Smooth muscle cell (in vitro differentiated cells): ENCODE data around the gene LRBA. TPM values are rescaled to one million over a fixed set of nuclear protein-coding genes. Genes with fewer than 3 reads are reported as not detected.

Experiments
- DNase-seq: peaks from one replicate; lab custom pipeline; 2025; ENCODE audit not compliant: unreplicated experiment; lab: John Stamatoyannopoulos, UW
- H2AFZ ChIP-seq: fragments of 200-600 bp; sonication (generic); 2 replicates; pipeline ENCODE4 v1.6.0; 2016; ENCODE audit warnings: antibody characterized with exemption, low read depth, mild to moderate bottlenecking
- H3F3A ChIP-seq: fragments of 200-600 bp; sonication (generic); 2 replicates; pipeline ENCODE4 v1.6.0; 2017; ENCODE audit warnings: antibody characterized with exemption, low read depth
- H3K27ac ChIP-seq: fragments of 200-600 bp; sonication (generic); 2 replicates; pipeline ENCODE4 v1.5.1; 2016; ENCODE audit warnings: low read depth, mild to moderate bottlenecking
- H3K27me3 ChIP-seq: fragments of 200-600 bp; sonication (generic); 2 replicates; pipeline ENCODE4 v1.6.1; 2016; ENCODE audit warnings: low read depth, mild to moderate bottlenecking
- H3K36me3 ChIP-seq: fragments of 200-600 bp; sonication (generic); 2 replicates; pipeline ENCODE4 v1.5.1; 2016; ENCODE audit warnings: low read depth
- H3K4me1 ChIP-seq: fragments of 200-600 bp; sonication (generic); 2 replicates; pipeline ENCODE4 v1.5.1; 2016; ENCODE audit warnings: low read depth
- H3K4me2 ChIP-seq: fragments of 200-600 bp; sonication (generic); 2 replicates; pipeline ENCODE4 v1.6.0; 2016; ENCODE audit warnings: mild to moderate bottlenecking
- H3K4me3 ChIP-seq: fragments of 200-600 bp; sonication (generic); 2 replicates; pipeline ENCODE4 v1.5.1; 2016; ENCODE audit warnings: mild to moderate bottlenecking
- H3K79me2 ChIP-seq: fragments of 200-600 bp; sonication (generic); 2 replicates; pipeline ENCODE4 v1.6.0; 2016; ENCODE audit warnings: low read depth, mild to moderate bottlenecking
- H3K9ac ChIP-seq: fragments of 200-600 bp; sonication (generic); 2 replicates; pipeline ENCODE4 v1.6.0; 2016; ENCODE audit warnings: low read depth
- H3K9me3 ChIP-seq: fragments of 200-600 bp; sonication (generic); replicated peaks from 2 replicates; pipeline ENCODE4 v1.5.1; 2016; ENCODE audit warnings: low read depth
- H4K20me1 ChIP-seq: fragments of 200-600 bp; sonication (generic); 2 replicates; pipeline ENCODE4 v1.6.0; 2016; ENCODE audit warnings: low read depth
- WGBS: methylation state at CpG from one replicate; pipeline ENCODE4 v1.1.7; 2016; ENCODE audit warnings: low lambda C conversion rate; 5-methylcytosine and 5-hydroxymethylcytosine counted together
- polyA plus RNA-seq: library from polyadenylated mRNA; unstranded; fragments of >200 nt; fragmentation: Nextera tagmentation; extraction: Ambion mirVana; gene quantifications from 2 replicates; pipeline ENCODE4 v1.2.1, GENCODE V29; 2016
- total RNA-seq: library from RNA; depleted of rRNA; stranded (reverse); fragments of >200 nt; gene quantifications from 2 replicates; pipeline ENCODE4 v1.2.3, GENCODE V29; 2014
- TF ChIP-seq, protein P1 (sequence below): fragments of 200-600 bp; sonication (generic); IDR thresholded peaks from 2 replicates; pipeline ENCODE4 v1.5.1; 2017; ENCODE audit warnings: borderline replicate concordance, mild to moderate bottlenecking, antibody characterized with exemption; ENCODE audit not compliant: insufficient read depth, poor library complexity, severe bottlenecking

Gene LRBA
- total and polyA plus RNA-seq, 2 experiments from 2014 or later, result 1.6 to 26.2 TPM

DNA sequence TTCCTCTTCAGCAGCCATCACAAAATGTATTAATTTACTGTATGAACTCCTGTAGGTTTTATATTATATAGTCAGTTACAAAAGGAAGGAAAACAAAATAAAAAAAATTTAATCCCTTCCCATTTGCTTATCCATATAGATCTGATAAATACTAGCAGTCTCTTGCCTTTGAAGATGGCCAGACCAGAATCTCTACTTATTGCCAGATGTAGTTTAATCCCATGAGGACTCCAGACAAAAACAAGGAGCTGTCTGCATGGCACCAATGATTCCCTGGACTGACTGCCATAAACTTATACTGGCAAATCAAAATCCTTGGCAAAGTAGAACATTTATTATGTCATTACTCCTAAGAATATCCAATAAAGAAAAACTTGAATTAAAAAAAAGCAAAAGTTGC, 656.4 kb downstream of the LRBA start:
- DNase-seq, result no peak
- TF ChIP-seq, protein P1, sequence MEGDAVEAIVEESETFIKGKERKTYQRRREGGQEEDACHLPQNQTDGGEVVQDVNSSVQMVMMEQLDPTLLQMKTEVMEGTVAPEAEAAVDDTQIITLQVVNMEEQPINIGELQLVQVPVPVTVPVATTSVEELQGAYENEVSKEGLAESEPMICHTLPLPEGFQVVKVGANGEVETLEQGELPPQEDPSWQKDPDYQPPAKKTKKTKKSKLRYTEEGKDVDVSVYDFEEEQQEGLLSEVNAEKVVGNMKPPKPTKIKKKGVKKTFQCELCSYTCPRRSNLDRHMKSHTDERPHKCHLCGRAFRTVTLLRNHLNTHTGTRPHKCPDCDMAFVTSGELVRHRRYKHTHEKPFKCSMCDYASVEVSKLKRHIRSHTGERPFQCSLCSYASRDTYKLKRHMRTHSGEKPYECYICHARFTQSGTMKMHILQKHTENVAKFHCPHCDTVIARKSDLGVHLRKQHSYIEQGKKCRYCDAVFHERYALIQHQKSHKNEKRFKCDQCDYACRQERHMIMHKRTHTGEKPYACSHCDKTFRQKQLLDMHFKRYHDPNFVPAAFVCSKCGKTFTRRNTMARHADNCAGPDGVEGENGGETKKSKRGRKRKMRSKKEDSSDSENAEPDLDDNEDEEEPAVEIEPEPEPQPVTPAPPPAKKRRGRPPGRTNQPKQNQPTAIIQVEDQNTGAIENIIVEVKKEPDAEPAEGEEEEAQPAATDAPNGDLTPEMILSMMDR, result no peak
- no peaks in the 10 kb centered on the region for H3K27me3 ChIP-seq
- no peaks in the 10 kb centered on the region for H4K20me1 ChIP-seq
- H2AFZ ChIP-seq, result no peak overlapping the region
- H3F3A ChIP-seq, result no peaks in the 10 kb centered on the region
- H3K4me1 ChIP-seq, result peaks cover 18% of the 10 kb centered on the region
- no peaks in the 10 kb centered on the region for H3K36me3 ChIP-seq
- H3K27ac ChIP-seq, result no peak overlapping the region
- no peak overlapping the region for H3K9ac ChIP-seq
- H3K79me2 ChIP-seq, result no peaks in the 10 kb centered on the region
- H3K4me2 ChIP-seq, result no peak overlapping the region
- H3K9me3 ChIP-seq, result no peaks in the 10 kb centered on the region
- H3K4me3 ChIP-seq, result no peak overlapping the region

DNA sequence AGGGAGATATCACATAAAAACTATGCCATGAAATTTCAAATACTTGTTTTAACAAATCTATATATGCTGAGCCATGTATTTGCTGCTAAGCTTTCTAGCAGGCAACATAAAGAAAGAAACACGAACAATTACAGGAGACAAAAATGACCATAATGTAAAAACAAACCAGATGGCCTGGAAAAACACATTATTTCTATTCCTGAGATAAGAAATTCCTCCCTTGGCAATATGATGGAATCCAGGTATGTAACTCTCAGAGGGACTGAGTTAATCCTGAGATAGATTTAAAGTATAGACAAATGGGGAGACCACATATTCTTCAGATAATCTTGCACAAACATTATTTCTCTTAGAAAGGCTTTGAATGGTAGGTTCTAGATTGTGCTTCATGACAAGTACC, 657.3 kb downstream of the LRBA start:
- no peaks in the 10 kb centered on the region for H3F3A ChIP-seq
- no peaks in the 10 kb centered on the region for H3K27me3 ChIP-seq
- H3K4me2 ChIP-seq, result no peak overlapping the region
- no peak overlapping the region for H3K4me3 ChIP-seq
- H3K36me3 ChIP-seq, result no peaks in the 10 kb centered on the region
- H2AFZ ChIP-seq, result no peak overlapping the region
- H3K4me1 ChIP-seq, result peaks cover 13% of the 10 kb centered on the region
- no peaks in the 10 kb centered on the region for H3K9me3 ChIP-seq
- DNase-seq, result no peak
- TF ChIP-seq, protein P1, result no peak
- H3K9ac ChIP-seq, result no peak overlapping the region
- H3K79me2 ChIP-seq, result no peaks in the 10 kb centered on the region
- 69% methylated on average over 1 of the region's 1 CpG for WGBS
- no peaks in the 10 kb centered on the region for H4K20me1 ChIP-seq
- no peak overlapping the region for H3K27ac ChIP-seq

- Histone ChIP-seq H3K36me3 (no peaks in the 10 kb centered on the region), H3K4me3 (no peak overlapping the region), H3K9ac (no peak overlapping the region), H2AFZ (no peak overlapping the region), H3K79me2 (no peaks in the 10 kb centered on the region), H3K27me3 (no peaks in the 10 kb centered on the region), H4K20me1 (no peaks in the 10 kb centered on the region), H3K4me1 (peaks cover 13% of the 10 kb centered on the region), H3K27ac (no peak overlapping the region), H3K9me3 (no peaks in the 10 kb centered on the region), H3F3A (no peaks in the 10 kb centered on the region), H3K4me2 (no peak overlapping the region)
- no peak for DNase-seq
- 87% methylated on average over 3 of the region's 3 CpGs for WGBS
- TF ChIP-seq, protein P1, result no peak
Observed at GRCh38 chr4:150355858-150356455, 659.1 kb downstream of the LRBA start.

DNA sequence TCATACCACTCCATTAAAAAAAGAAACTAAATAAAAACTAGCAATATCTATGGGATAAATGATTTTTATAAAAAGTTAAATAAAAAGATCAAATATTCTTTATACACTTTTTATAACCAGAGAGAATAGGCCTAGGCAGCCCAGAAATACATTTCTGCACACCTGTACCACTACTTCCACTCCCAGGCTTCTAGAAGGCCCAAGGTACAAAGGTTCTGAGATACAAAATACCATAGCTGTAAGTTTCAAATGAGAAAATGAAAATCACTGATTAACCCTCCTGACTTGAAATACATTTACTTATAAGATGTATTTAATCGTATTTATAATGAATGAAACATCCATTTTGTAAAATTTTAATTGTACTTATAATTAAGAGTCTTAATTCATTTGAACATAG, 659.7 kb downstream of the LRBA start:
- Histone ChIP-seq H3K79me2 (no peaks in the 10 kb centered on the region), H3K36me3 (no peaks in the 10 kb centered on the region), H3K27ac (no peak overlapping the region), H3F3A (no peaks in the 10 kb centered on the region), H3K9me3 (no peaks in the 10 kb centered on the region), H3K4me3 (no peak overlapping the region), H3K4me1 (peaks cover 13% of the 10 kb centered on the region), H2AFZ (no peak overlapping the region), H3K4me2 (no peak overlapping the region), H3K9ac (no peak overlapping the region), H4K20me1 (no peaks in the 10 kb centered on the region), H3K27me3 (no peaks in the 10 kb centered on the region)
- TF ChIP-seq, protein P1, result no peak
- WGBS, result 98% methylated on average over 1 of the region's 1 CpG
- no peak for DNase-seq
